Right lobe of liver (tissue), 6 donors: Measurements from ENCODE around the gene ARID5B. TPM values are rescaled to one million over a fixed set of nuclear protein-coding genes. Genes with fewer than 3 reads are reported as not detected.

ENCODE experiments used
- ATAC-seq, 4 donors: fragments of 200-7000 bp; cut with Tn5 transposase; one replicate each; pipeline ENCODE4 v1.9.1; 2020; ENCODE audit warnings: mild to moderate bottlenecking in 4 of 4, moderate library complexity in 4 of 4
- DNase-seq, 3 donors: peaks; one replicate each; pipeline ENCODE4 v3.0.0-alpha.2; 2020
- H3K27ac ChIP-seq, 3 donors: fragments of 200-600 bp; one replicate each; pipeline ENCODE4 v1.8.0; 2022
- H3K27me3 ChIP-seq, 2 donors: fragments of 200-600 bp; one replicate each; pipeline ENCODE4 v1.8.0; 2022
- H3K36me3 ChIP-seq, 4 donors: fragments of 200-600 bp; sonication (generic) in 1 of 4; one replicate each; pipeline versions ENCODE4 v1.5.1 to v1.8.0; 2017 to 2022; ENCODE audit warnings: control low read depth in 1 of 4
- H3K4me1 ChIP-seq, 4 donors: fragments of 200-600 bp; sonication (generic) in 1 of 4; one replicate each; pipeline versions ENCODE4 v1.5.1 to v1.8.0; 2017 to 2022; ENCODE audit warnings: control low read depth in 1 of 4
- H3K4me3 ChIP-seq, 3 donors: fragments of 200-600 bp; one replicate each; pipeline ENCODE4 v1.8.0; 2022
- H3K9me3 ChIP-seq, 4 donors: fragments of 200-600 bp; sonication (generic) in 1 of 4; one replicate each; pipeline versions ENCODE4 v1.5.1 to v1.8.0; 2017 to 2022; ENCODE audit warnings: control low read depth in 1 of 4
- CTCF ChIP-seq, 4 donors: fragments of 200-600 bp in 3 of 4; fragments of 450-650 bp in 1 of 4; IDR thresholded peaks; one replicate each; pipeline versions ENCODE4 v1.5.1 to v1.8.0; 2016 to 2022; ENCODE audit warnings: antibody characterized with exemption in 4 of 4, mild to moderate bottlenecking in 2 of 4
- POLR2A ChIP-seq: fragments of 450-650 bp; IDR thresholded peaks from one replicate; pipeline ENCODE4 v1.6.1; 2017; ENCODE audit warnings: antibody characterized with exemption, mild to moderate bottlenecking
- WGBS: methylation state at CpG from one replicate; pipeline ENCODE4 v1.1.6; 2018; ENCODE audit warnings: low coverage, low lambda C conversion rate; ENCODE audit not compliant: insufficient coverage; ENCODE audit errors: missing lambda C conversion rate; 5-methylcytosine and 5-hydroxymethylcytosine counted together
- intact Hi-C, 2 donors: fragments of 100-400 bp; cut with DNase I; formaldehyde crosslinking; loops; one replicate each; pipeline versions ENCODE4 v1.11.2 to v1.14.1; 2022
- total RNA-seq, 6 experiments: library from RNA; depleted of rRNA in 2 of 6; stranded (reverse); fragments of >200 nt in 2 of 6; fragmentation: NEBNext Ultra II Directional in 3 of 6; extraction: Animal tissue kit (Norgen Biotek cat#: 25700) in 3 of 6; gene quantifications; one replicate each; pipeline versions ENCODE4 v1.1.0 to v1.2.4, GENCODE V29; 2016 to 2023
- donor health status: DM: no; HTN: yes; CAD: no.
- donor health status: DM: no; HTN: no; CAD: no.
- donor health status: DM: no; HTN: no; CAD: no.
- donor health status: DM: no; HTN: yes; CAD: no.
- donor health status: DM: no; HTN: yes; CAD: no.

Gene ARID5B
- total RNA-seq, 6 experiments from 2014 or later, result 2.7 to 10.5 (median 5.3) TPM

- DNase-seq, result peak; percentile 60 to 75 (median 75)
Measured at GRCh38 chr10:61896854-61897661, 4.4 kb upstream of the ARID5B start.

GRCh38 chr10:61897671-61898434, 3.6 kb upstream of the ARID5B start:
- H3K36me3 ChIP-seq, result no peaks in the 10 kb centered on the region
- peak overlapping the region; percentile 48 to 61 (median 60) for H3K27ac ChIP-seq
- H3K9me3 ChIP-seq, result no peaks in the 10 kb centered on the region
- H3K4me1 ChIP-seq, result peaks cover 0 to 18% (median 0%) of the 10 kb centered on the region in 4 donors
- DNase-seq (peak; percentile 41 to 62 (median 58)), ATAC-seq (peak; percentile 51 to 63 (median 59))
- intact Hi-C loops, result no loop called here
- WGBS, result 26% methylated on average over 10 of the region's 10 CpGs
- H3K4me3 ChIP-seq, result peak overlapping the region; percentile 25 to 58 (median 55)
- TF ChIP-seq POLR2A (no peak), CTCF (IDR thresholded peaks at IDR 0.05) (peak; percentile 21 to 48 (median 38))
- no peaks in the 10 kb centered on the region for H3K27me3 ChIP-seq

More at GRCh38 chr10:61896854-61897661, 4.4 kb upstream of the ARID5B start:
- peak; percentile 68 to 78 (median 74) for TF ChIP-seq CTCF (IDR thresholded peaks at IDR 0.05)
- TF ChIP-seq POLR2A, result peak; percentile 33
- intact Hi-C loops, result no loop called here
- H3K4me1 ChIP-seq, result peaks cover 0 to 18% (median 0%) of the 10 kb centered on the region in 4 donors
- peak overlapping the region; percentile 25 to 58 (median 55) for H3K4me3 ChIP-seq
- H3K27ac ChIP-seq, result peak overlapping the region; percentile 48 to 61 (median 60)
- H3K36me3 ChIP-seq, result no peaks in the 10 kb centered on the region
- H3K9me3 ChIP-seq, result no peaks in the 10 kb centered on the region
- 5% methylated on average over 17 of the region's 32 CpGs for WGBS
- no peaks in the 10 kb centered on the region for H3K27me3 ChIP-seq
- peak; percentile 77 to 89 (median 83) for ATAC-seq

GRCh38 chr10:61898435-61898778, 3.1 kb upstream of the ARID5B start:
- intact Hi-C loops, result no loop called here
- ATAC-seq (no peak), DNase-seq (no peak)
- 53% methylated on average over 2 of the region's 2 CpGs for WGBS
- H3K27me3 ChIP-seq, result no peaks in the 10 kb centered on the region
- no peak overlapping the region for H3K4me3 ChIP-seq
- TF ChIP-seq POLR2A (no peak), CTCF (IDR thresholded peaks at IDR 0.05) (no peak)
- H3K36me3 ChIP-seq, result no peaks in the 10 kb centered on the region
- peak overlapping the region in 1 of 3 donors; percentile 60 for H3K27ac ChIP-seq
- no peaks in the 10 kb centered on the region for H3K9me3 ChIP-seq
- H3K4me1 ChIP-seq, result peaks cover 0 to 18% (median 0%) of the 10 kb centered on the region in 4 donors

GRCh38 chr10:61899069-61899531, 2.4 kb upstream of the ARID5B start:
- Histone ChIP-seq H3K4me1 (peaks cover 0 to 18% (median 0%) of the 10 kb centered on the region in 4 donors), H3K27me3 (no peaks in the 10 kb centered on the region), H3K9me3 (no peaks in the 10 kb centered on the region), H3K36me3 (no peaks in the 10 kb centered on the region), H3K27ac (peak overlapping the region in 1 of 3 donors; percentile 99), H3K4me3 (no peak overlapping the region)
- TF ChIP-seq CTCF (IDR thresholded peaks at IDR 0.05), result no peak
- TF ChIP-seq POLR2A, result no peak
- 42% methylated on average over 7 of the region's 7 CpGs for WGBS
- ATAC-seq (no peak), DNase-seq (no peak)
- intact Hi-C loops, result no loop called here
